HL-60/S4 (cell line): ENCODE data around the gene XRRA1.

Experiments used
- in situ Hi-C: fragments of 300-500 bp; cut with MboI; formaldehyde crosslinking; loops from 2 replicates; pipeline ENCODE4 v1.14.3; 2022; ENCODE audit warnings: low sequenced_read_pairs

Gene XRRA1

GRCh38 chr11:74952752-74953151 is 3.9 kb upstream of the XRRA1 start:
- in situ Hi-C loops, result no loop called here

GRCh38 chr11:74951226-74951625 is 2.3 kb upstream of the XRRA1 start:
- in situ Hi-C loops, result no loop called here

GRCh38 chr11:74950374-74950969 is 1.6 kb upstream of the XRRA1 start:
- in situ Hi-C loops, result no loop called here

- in situ Hi-C loops, result no loop called here
Observed at GRCh38 chr11:74949753-74950137, 854 bp upstream of the XRRA1 start.

GRCh38 chr11:74948546-74948897 is 369 bp downstream of the XRRA1 start:
- in situ Hi-C loops, result no loop called here

GRCh38 chr11:74942073-74942759 is 6.7 kb downstream of the XRRA1 start:
- in situ Hi-C loops, result no loop called here

GRCh38 chr11:74941492-74941891 is 7.4 kb downstream of the XRRA1 start:
- in situ Hi-C loops, result no loop called here

- in situ Hi-C loops, result no loop called here
Observed at GRCh38 chr11:74937696-74938475, 11.0 kb downstream of the XRRA1 start.

GRCh38 chr11:74936976-74937375 is 11.9 kb downstream of the XRRA1 start:
- in situ Hi-C loops, result no loop called here

- in situ Hi-C loops, result no loop called here
Observed at GRCh38 chr11:74936087-74936486, 12.8 kb downstream of the XRRA1 start.

GRCh38 chr11:74935285-74935684 is 13.6 kb downstream of the XRRA1 start:
- in situ Hi-C loops, result no loop called here

- in situ Hi-C loops, result no loop called here
Observed at GRCh38 chr11:74933765-74934164, 15.1 kb downstream of the XRRA1 start.

- in situ Hi-C loops, result no loop called here
Observed at GRCh38 chr11:74932797-74933196, 16.1 kb downstream of the XRRA1 start.

- in situ Hi-C loops, result no loop called here
Observed at GRCh38 chr11:74932169-74932568, 16.7 kb downstream of the XRRA1 start.

GRCh38 chr11:74929431-74930363 is 19.2 kb downstream of the XRRA1 start:
- in situ Hi-C loops, result loop anchor here (10.0 kb wide), 1 partner anchor 315 kb away; the partner anchor contains the start of gene TPBGL

GRCh38 chr11:74927496-74927895 is 21.4 kb downstream of the XRRA1 start:
- in situ Hi-C loops, result loop anchor here (10.0 kb wide), 1 partner anchor 317 kb away; the partner anchor contains the start of gene TPBGL

GRCh38 chr11:74926304-74927030 is 22.4 kb downstream of the XRRA1 start:
- in situ Hi-C loops, result loop anchor here (10.0 kb wide), 1 partner anchor 318 kb away; the partner anchor contains the start of gene TPBGL

- in situ Hi-C loops, result loop anchor here (10.0 kb wide), 1 partner anchor 320 kb away; the partner anchor contains the start of gene TPBGL
Observed at GRCh38 chr11:74925281-74925680, 23.6 kb downstream of the XRRA1 start.

- in situ Hi-C loops, result loop anchor here (10.0 kb wide), 1 partner anchor 322 kb away; the partner anchor contains the start of gene TPBGL
Observed at GRCh38 chr11:74923125-74923524, 25.8 kb downstream of the XRRA1 start.

GRCh38 chr11:74909812-74910211 is 39.1 kb downstream of the XRRA1 start:
- in situ Hi-C loops, result no loop called here
